Right lobe of liver (tissue), 4 donors: ENCODE results near the gene DLG2.

ENCODE experiments used
- CTCF ChIP-seq, 4 donors: fragments of 200-600 bp in 3 of 4; fragments of 450-650 bp in 1 of 4; IDR thresholded peaks; one replicate each; pipeline versions ENCODE4 v1.5.1 to v1.8.0; 2016 to 2022; ENCODE audit warnings: antibody characterized with exemption in 4 of 4, mild to moderate bottlenecking in 2 of 4
- POLR2A ChIP-seq: fragments of 450-650 bp; IDR thresholded peaks from one replicate; pipeline ENCODE4 v1.6.1; 2017; ENCODE audit warnings: antibody characterized with exemption, mild to moderate bottlenecking
- donor health status: DM: no; HTN: no; CAD: no.
- donor health status: DM: no; HTN: no; CAD: no.
- donor health status: DM: no; HTN: yes; CAD: no.

- TF ChIP-seq CTCF (IDR thresholded peaks at IDR 0.05) = no peak
- TF ChIP-seq POLR2A = no peak
Measured at GRCh38 chr11:84425673-84426072, 1201.5 kb downstream of the DLG2 start.
